IMR-90 (cell line): ENCODE data around the gene TNN. TPM values are rescaled to one million over a fixed set of nuclear protein-coding genes. Genes with fewer than 3 reads are reported as not detected.
A peak's percentile ranks its signal among the peaks of the same experiment; 100 is the strongest.

ENCODE experiments used
- ATAC-seq: fragments of 200-7000 bp; cut with Tn5 transposase; 2 replicates; pipeline ENCODE4 v1.9.1; 2020; ENCODE audit warnings: low read depth, mild to moderate bottlenecking, moderate library complexity
- BruUV-seq: library from RNA; stranded (reverse); fragments of 400-500 nt; replicated peaks from 2 replicates; lab custom pipeline; 2021; lab: Mats Ljungman, UMichigan
- CTCF ChIA-PET: fragments of 300-600 bp; formaldehyde crosslinking; extraction: SDS; loops from one replicate; lab custom pipeline; 2021; ENCODE audit warnings: antibody characterized with exemption; lab: Yijun Ruan, JAX
- POLR2A ChIA-PET: fragments of 300-600 bp; sonication (Branson Sonifier 250); formaldehyde crosslinking; loops from one replicate; lab custom pipeline; 2022; ENCODE audit warnings: antibody characterized with exemption; ENCODE audit not compliant: unreplicated experiment; lab: Charles Lee
- DNase-seq: peaks from one replicate; pipeline ENCODE4 v3.0.0; 2013
- H2AFZ ChIP-seq: replicated peaks from 2 replicates; pipeline ENCODE3; 2013; ENCODE audit warnings: low read length, mild to moderate bottlenecking; ENCODE audit not compliant: poor library complexity
- H2AK5ac ChIP-seq: 2 replicates; pipeline ENCODE4 v1.6.1; 2013; ENCODE audit warnings: low read depth, low read length, inconsistent platforms
- H2AK9ac ChIP-seq: replicated peaks from 2 replicates; pipeline ENCODE3; 2013; ENCODE audit warnings: mild to moderate bottlenecking, low read depth, low read length, moderate library complexity; ENCODE audit not compliant: poor library complexity
- H2BK120ac ChIP-seq: 2 replicates; pipeline ENCODE4 v1.6.1; 2013; ENCODE audit warnings: low read depth, low read length, inconsistent platforms
- H2BK15ac ChIP-seq: 3 replicates; pipeline ENCODE4 v1.6.1; 2013; ENCODE audit warnings: low read depth, low read length, inconsistent platforms
- H2BK20ac ChIP-seq: 2 replicates; pipeline ENCODE4 v1.6.1; 2013; ENCODE audit warnings: low read depth, mild to moderate bottlenecking, inconsistent platforms, low read length, moderate library complexity
- H2BK5ac ChIP-seq: 2 replicates; pipeline ENCODE4 v1.6.1; 2013; ENCODE audit warnings: mild to moderate bottlenecking, low read depth, low read length, inconsistent platforms; ENCODE audit not compliant: poor library complexity, severe bottlenecking
- H3K14ac ChIP-seq: replicated peaks from 2 replicates; pipeline ENCODE4 v1.6.1; 2013; ENCODE audit warnings: low read depth, low read length, inconsistent platforms
- H3K18ac ChIP-seq: 2 replicates; pipeline ENCODE4 v1.6.1; 2013; ENCODE audit warnings: low read depth, low read length, control low read depth
- H3K23ac ChIP-seq: 2 replicates; pipeline ENCODE4 v1.6.1; 2013; ENCODE audit warnings: low read depth, low read length, inconsistent platforms
- H3K27ac ChIP-seq: 2 replicates; pipeline ENCODE4 v1.5.1; 2013; ENCODE audit warnings: mild to moderate bottlenecking, control low read depth, low read length; ENCODE audit not compliant: insufficient read depth
- H3K27me3 ChIP-seq: 2 replicates; pipeline ENCODE4 v1.6.1; 2013; ENCODE audit warnings: low read length; ENCODE audit not compliant: control insufficient read depth, insufficient read depth
- H3K36me3 ChIP-seq: 2 replicates; pipeline ENCODE4 v1.6.1; 2013; ENCODE audit warnings: low read length, mixed read lengths; ENCODE audit not compliant: control insufficient read depth, insufficient read depth
- H3K4ac ChIP-seq: 2 replicates; pipeline ENCODE4 v1.6.1; 2013; ENCODE audit warnings: low read depth, low read length, inconsistent platforms
- H3K4me1 ChIP-seq: 2 replicates; pipeline ENCODE4 v1.6.1; 2013; ENCODE audit warnings: low read length, mixed read lengths; ENCODE audit not compliant: control insufficient read depth, insufficient read depth
- H3K4me2 ChIP-seq: 2 replicates; pipeline ENCODE4 v1.6.1; 2013; ENCODE audit warnings: low read depth, mild to moderate bottlenecking, control low read depth, low read length, moderate library complexity
- H3K4me3 ChIP-seq: 2 replicates; pipeline ENCODE4 v1.5.1; 2013; ENCODE audit warnings: low read depth, mild to moderate bottlenecking, control low read depth, low read length, moderate library complexity; ENCODE audit not compliant: insufficient read depth
- H3K56ac ChIP-seq: 2 replicates; pipeline ENCODE4 v1.6.1; 2013; ENCODE audit warnings: low read length, inconsistent platforms; ENCODE audit not compliant: insufficient read depth; ENCODE audit errors: extremely low read depth
- H3K79me1 ChIP-seq, 2 experiments: 2 replicates each; pipeline ENCODE4 v1.6.1; 2013; ENCODE audit warnings: low read length in 2 of 2, inconsistent platforms in 1 of 2, low read depth in 1 of 2
- H3K9ac ChIP-seq: 2 replicates; pipeline ENCODE4 v1.6.1; 2013; ENCODE audit warnings: low read depth, low read length, control low read depth
- H3K9me1 ChIP-seq: 2 replicates; pipeline ENCODE4 v1.6.1; 2013; ENCODE audit warnings: low read length, inconsistent platforms; ENCODE audit not compliant: insufficient read depth
- H3K9me3 ChIP-seq: 2 replicates; pipeline ENCODE4 v1.6.1; 2013; ENCODE audit warnings: low read length; ENCODE audit not compliant: control insufficient read depth, insufficient read depth
- H4K20me1 ChIP-seq: 2 replicates; pipeline ENCODE4 v1.6.1; 2013; ENCODE audit warnings: low read length, inconsistent platforms; ENCODE audit not compliant: insufficient read depth
- H4K5ac ChIP-seq: 2 replicates; pipeline ENCODE4 v1.6.1; 2013; ENCODE audit warnings: mild to moderate bottlenecking, low read depth, low read length, control low read depth
- H4K8ac ChIP-seq, 2 experiments: 2 replicates each; pipeline ENCODE4 v1.6.1; 2013; ENCODE audit warnings: low read depth in 2 of 2, low read length in 2 of 2, control low read depth in 1 of 2, inconsistent platforms in 1 of 2
- H4K91ac ChIP-seq: 2 replicates; pipeline ENCODE4 v1.6.1; 2013; ENCODE audit warnings: low read depth, low read length, inconsistent platforms; ENCODE audit not compliant: insufficient read depth
- CEBPB ChIP-seq: IDR thresholded peaks from 2 replicates; pipeline ENCODE4 v1.6.1; 2012; ENCODE audit warnings: low read depth, low read length, improper control_type of control experiment
- CHD1 ChIP-seq: IDR thresholded peaks from 2 replicates; pipeline ENCODE4 v1.6.1; 2012; ENCODE audit warnings: low read depth, low read length, improper control_type of control experiment
- WGBS, 2 experiments: methylation state at CpG; one replicate each; pipeline versions ENCODE4 v1.1.5 to v1.1.7; 2013; ENCODE audit warnings: missing lambda C conversion rate in 2 of 2; ENCODE audit not compliant: insufficient read length in 1 of 2; ENCODE audit errors: extremely low coverage in 2 of 2; 5-methylcytosine and 5-hydroxymethylcytosine counted together
- dilution Hi-C: fragments of 300-500 bp; cut with HindIII; formaldehyde crosslinking; loops from one replicate; pipeline ENCODE4 v1.14.3; 2018; ENCODE audit warnings: low sequenced_read_pairs; ENCODE audit not compliant: unreplicated experiment
- in situ Hi-C: fragments of 300-500 bp; cut with MboI; formaldehyde crosslinking; loops from 3 replicates; pipeline ENCODE4 v1.14.3; 2019; ENCODE audit warnings: low sequenced_read_pairs, inconsistent platforms, mixed read lengths
- intact Hi-C: fragments of 100-400 bp; cut with micrococcal nuclease; formaldehyde crosslinking; loops from 2 replicates; pipeline ENCODE4 v1.10.0; 2022
- polyA plus RNA-seq, 3 experiments: library from polyadenylated mRNA; depleted of rRNA; stranded (reverse); fragments of >200 nt; gene quantifications; 2 replicates each; pipeline ENCODE4 v1.2.3, GENCODE V29; 2012; ENCODE audit warnings: low replicate concordance in 1 of 3
- total RNA-seq: library from RNA; depleted of rRNA; stranded (reverse); fragments of >200 nt; gene quantifications from 2 replicates; pipeline ENCODE4 v1.2.3, GENCODE V29; 2012

Gene TNN
- total and polyA plus RNA-seq, 2 of the 4 experiments (the other 2 are of a cell fraction): not detected

GRCh38 chr1:175073061-175073460 lies 5.4 kb downstream of the TNN start:
- no peaks in the 10 kb centered on the region for H3K9me1 ChIP-seq
- no peaks in the 10 kb centered on the region; the same call in 1 of the 2 replicates for H3K27me3 ChIP-seq
- no peak overlapping the region for H3K9ac ChIP-seq
- no peaks in the 10 kb centered on the region for H3K4me1 ChIP-seq
- in situ Hi-C loops: no loop called here
- H2BK20ac ChIP-seq: no peak overlapping the region
- CTCF ChIA-PET: no interaction called here
- no peak overlapping the region for H2BK120ac ChIP-seq
- no peak overlapping the region for H2AK9ac ChIP-seq
- H4K91ac ChIP-seq: no peak overlapping the region
- no peak overlapping the region for H3K14ac ChIP-seq
- H3K4ac ChIP-seq: no peak overlapping the region
- TF ChIP-seq CEBPB (peak; percentile 28; the same call in 1 of the 2 replicates), CHD1 (no peak)
- 100% methylated on average over 2 of the region's 6 CpGs; no CpG with 5 or more reads in 1 of the 2 experiments for WGBS, 2 experiments
- no peak overlapping the region for H4K5ac ChIP-seq
- intact Hi-C loops: no loop called here
- H3K9me3 ChIP-seq: no peaks in the 10 kb centered on the region
- H2AFZ ChIP-seq: no peak overlapping the region
- H3K27ac ChIP-seq: no peak overlapping the region
- H4K20me1 ChIP-seq: no peaks in the 10 kb centered on the region
- DNase-seq: no peak
- no peak overlapping the region for H3K4me2 ChIP-seq
- H3K79me1 ChIP-seq: no peaks in the 10 kb centered on the region
- no peak overlapping the region for H2AK5ac ChIP-seq
- POLR2A ChIA-PET: no interaction called here
- dilution Hi-C loops: no loop called here
- H4K8ac ChIP-seq: no peak overlapping the region
- no peak overlapping the region for H2BK5ac ChIP-seq
- BruUV-seq: no TSS peak
- no peak overlapping the region for H2BK15ac ChIP-seq
- no peak for ATAC-seq
- H3K4me3 ChIP-seq: no peak overlapping the region
- no peaks in the 10 kb centered on the region for H3K36me3 ChIP-seq
- H3K56ac ChIP-seq: no peak overlapping the region
- H3K23ac ChIP-seq: no peak overlapping the region
- no peak overlapping the region for H3K18ac ChIP-seq
